ENCODE measurements around the gene PCDHAC1. TPM values are rescaled to one million over a fixed set of nuclear protein-coding genes. Genes with fewer than 3 reads are reported as not detected.

PCDHAC1 gene
- total RNA-seq, 1 donor from 2014 or later, result not detected

GRCh38 chr5:140967226-140967893, 41.3 kb downstream of the PCDHAC1 start:
- intact Hi-C loops (cut with micrococcal nuclease), result no loop called here

GRCh38 chr5:140969880-140970279, 43.8 kb downstream of the PCDHAC1 start:
- intact Hi-C loops (cut with micrococcal nuclease), result no loop called here

- intact Hi-C loops (cut with micrococcal nuclease), result no loop called here
Observed at GRCh38 chr5:140973550-140973949, 47.5 kb downstream of the PCDHAC1 start.

- intact Hi-C loops (cut with micrococcal nuclease), result no loop called here
Observed at GRCh38 chr5:140977003-140977402, 50.9 kb downstream of the PCDHAC1 start.

GRCh38 chr5:140978260-140978659, 52.2 kb downstream of the PCDHAC1 start:
- intact Hi-C loops (cut with micrococcal nuclease), result no loop called here

- intact Hi-C loops (cut with micrococcal nuclease), result no loop called here
Observed at GRCh38 chr5:140978983-140979382, 52.9 kb downstream of the PCDHAC1 start.

Other genes starting within 250 kb of the PCDHAC1 start
- gene HARS1, start 234.9 kb upstream of the PCDHAC1 start, total RNA-seq, result 83.4 and 84.8 TPM in 2 replicates
- gene HARS2, start 234.8 kb upstream of the PCDHAC1 start, total RNA-seq, result 31.1 and 33.8 TPM in 2 replicates
- 56.7 and 57.6 TPM in 2 replicates for gene ZMAT2, start 225.9 kb upstream of the PCDHAC1 start, total RNA-seq
- not detected in 2 replicates for gene PCDHA1, start 140.2 kb upstream of the PCDHAC1 start, total RNA-seq
- not detected in 2 replicates for gene PCDHA2, start 131.4 kb upstream of the PCDHAC1 start, total RNA-seq
- gene PCDHA3, start 125.2 kb upstream of the PCDHAC1 start, total RNA-seq, result not detected in 2 replicates
- not detected in 2 replicates for gene PCDHA4, start 119.2 kb upstream of the PCDHAC1 start, total RNA-seq
- gene PCDHA5, start 104.7 kb upstream of the PCDHAC1 start, total RNA-seq, result not detected in 2 replicates
- gene PCDHA6, start 98.3 kb upstream of the PCDHAC1 start, total RNA-seq, result not detected in 2 replicates
- gene PCDHA7, start 92.0 kb upstream of the PCDHAC1 start, total RNA-seq, result not detected in 2 replicates
- not detected in 2 replicates for gene PCDHA8, start 85.1 kb upstream of the PCDHAC1 start, total RNA-seq
- not detected in 2 replicates for gene PCDHA9, start 77.9 kb upstream of the PCDHAC1 start, total RNA-seq
- gene PCDHA10, start 70.4 kb upstream of the PCDHAC1 start, total RNA-seq, result not detected in 2 replicates
- gene PCDHA11, start 57.3 kb upstream of the PCDHAC1 start, total RNA-seq, result not detected in 2 replicates
- gene PCDHA12, start 51.0 kb upstream of the PCDHAC1 start, total RNA-seq, result not detected in 2 replicates
- not detected in 2 replicates for gene PCDHA13, start 44.2 kb upstream of the PCDHAC1 start, total RNA-seq
- not detected in 2 replicates for gene PCDHAC2, start 40.2 kb downstream of the PCDHAC1 start, total RNA-seq
- gene PCDHB1, start 125.1 kb downstream of the PCDHAC1 start, total RNA-seq, result not detected in 2 replicates
- 0.09 and 0.14 TPM in 2 replicates for gene PCDHB2, start 168.3 kb downstream of the PCDHAC1 start, total RNA-seq
- gene PCDHB3, start 174.2 kb downstream of the PCDHAC1 start, total RNA-seq, result not detected in 2 replicates
- gene PCDHB4, start 195.5 kb downstream of the PCDHAC1 start, total RNA-seq, result not detected in 2 replicates
- not detected in 2 replicates for gene PCDHB5, start 208.9 kb downstream of the PCDHAC1 start, total RNA-seq
- not detected in 2 replicates for gene PCDHB6, start 223.8 kb downstream of the PCDHAC1 start, total RNA-seq
- not detected in 2 replicates for gene PCDHB7, start 246.3 kb downstream of the PCDHAC1 start, total RNA-seq

Measured in T-helper 2 cell treated with Interferon-gamma antibody and Interleukin-4, amounts not matched to agents 100 ng/mL and 5 ng/mL, for 36 hours (primary cell).